SKM-1 (cell line): ENCODE results near the gene ZNF358.

Experiments
- DNase-seq: peaks from one replicate; lab custom pipeline; 2025; ENCODE audit not compliant: unreplicated experiment; lab: John Stamatoyannopoulos, UW

The ZNF358 gene

DNA sequence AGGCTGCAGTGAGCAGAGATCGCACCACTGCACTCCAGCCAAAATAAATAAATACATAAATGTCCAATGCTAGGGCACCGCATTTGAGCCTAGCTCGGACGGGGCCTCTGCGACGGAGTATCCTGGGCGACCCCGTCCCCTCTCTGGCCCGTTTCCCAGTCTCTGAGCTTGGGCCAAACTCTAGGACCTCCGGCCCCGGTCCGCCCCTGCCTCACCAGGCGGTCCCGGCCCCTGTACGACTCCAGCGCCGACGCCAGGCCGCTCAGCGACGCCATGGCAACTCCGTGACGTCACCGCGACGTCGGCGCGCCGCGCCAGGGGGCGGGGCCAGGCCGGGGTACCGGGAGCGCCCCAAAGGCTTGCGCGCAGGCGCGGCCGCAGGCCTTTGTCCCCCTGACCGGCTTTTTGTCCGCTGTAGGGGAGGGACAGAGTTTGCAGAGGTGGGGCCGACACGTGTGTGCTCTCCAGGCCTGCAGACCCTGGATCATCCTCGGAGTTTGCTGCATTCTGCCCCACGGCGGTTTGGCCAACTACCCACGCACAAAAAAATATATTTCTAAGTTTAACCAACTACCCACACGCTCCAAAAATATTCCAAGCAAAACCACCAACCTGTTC, 27.1 kb upstream of the ZNF358 start, which contains the start of gene PEX11G:
TSS of gene PEX11G (minus strand) at position 300 of the 618 bp plus-strand sequence. CDS start at position 275, 25 bp downstream.
- peak; percentile 52 for DNase-seq

DNA sequence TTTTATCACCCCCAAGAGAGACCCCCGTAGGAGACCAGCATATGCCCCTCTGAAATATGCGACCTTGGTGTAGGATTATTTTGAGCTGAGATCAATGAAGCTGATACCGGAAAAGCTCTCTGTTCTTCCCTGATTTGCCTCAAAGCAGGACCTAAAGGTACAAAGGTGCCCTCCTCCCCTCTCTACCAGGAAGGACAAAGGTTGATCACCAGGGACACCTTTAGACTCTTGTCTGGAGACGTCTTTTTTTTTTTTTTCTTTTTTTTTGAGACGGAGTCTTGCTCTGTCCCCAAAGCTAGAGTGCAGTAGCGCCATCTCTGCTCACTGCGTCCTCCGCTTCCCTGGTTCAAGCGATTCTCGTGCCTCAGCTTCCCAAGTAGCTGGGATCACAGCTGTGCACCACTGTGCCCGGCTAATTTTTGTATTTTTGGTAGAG, 26.3 kb upstream of the ZNF358 start:
- no peak for DNase-seq

GRCh38 chr19:7492142-7492541, 23.8 kb upstream of the ZNF358 start:
- peak; percentile 87 for DNase-seq

DNA sequence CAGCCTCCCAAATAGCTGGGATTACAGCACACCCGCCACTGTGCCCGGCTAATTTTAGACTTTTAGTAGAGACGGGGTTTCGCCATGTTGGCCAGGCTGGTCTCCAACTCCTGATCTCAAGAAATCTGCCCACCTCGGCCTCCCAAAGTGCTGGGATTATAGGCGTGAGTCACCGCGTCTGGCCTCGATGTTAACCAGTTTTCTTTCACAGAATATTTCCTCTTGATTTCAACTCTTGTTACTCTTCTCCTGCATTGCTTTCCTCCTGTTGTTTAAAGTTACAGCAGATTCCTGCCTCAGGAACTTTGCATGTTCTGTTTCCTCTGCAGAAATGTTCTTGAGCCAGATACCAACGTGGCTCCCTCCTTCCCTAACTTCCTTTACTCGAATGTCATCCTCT, 23.3 kb upstream of the ZNF358 start:
- no peak for DNase-seq

DNA sequence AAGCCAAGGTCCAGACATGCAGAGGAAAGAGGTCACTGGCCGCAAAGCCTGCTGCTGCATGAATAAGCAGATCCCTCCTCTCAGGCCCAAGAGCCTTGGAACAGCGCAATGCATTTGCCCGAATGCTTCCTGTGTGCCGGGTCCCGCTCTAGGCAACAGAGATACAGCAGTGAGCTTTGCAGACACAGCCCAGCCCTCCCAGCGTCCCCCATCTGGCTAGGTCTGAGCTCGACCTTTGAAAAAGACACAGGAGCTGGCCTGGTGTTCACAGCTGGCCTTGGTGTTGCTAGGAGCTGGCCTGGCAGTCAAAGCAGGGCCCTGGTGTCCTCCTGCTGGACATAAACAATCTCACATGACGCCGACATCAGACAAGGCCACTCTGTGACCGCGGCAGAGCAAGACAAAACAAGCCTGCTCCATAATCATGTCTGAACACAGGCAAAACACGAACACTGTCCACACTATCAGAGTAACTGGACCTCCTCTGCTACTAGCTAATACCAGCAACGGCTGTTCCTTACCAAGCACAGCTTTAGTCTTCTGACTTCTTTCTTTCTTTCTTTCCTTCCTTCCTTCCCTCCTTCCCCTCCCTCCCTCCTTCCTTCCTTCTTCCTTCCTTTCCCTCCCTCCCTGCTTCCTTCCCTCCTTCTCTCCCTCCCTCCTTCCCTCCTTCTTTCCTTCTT, 21.3 kb upstream of the ZNF358 start:
- DNase-seq: no peak

DNA sequence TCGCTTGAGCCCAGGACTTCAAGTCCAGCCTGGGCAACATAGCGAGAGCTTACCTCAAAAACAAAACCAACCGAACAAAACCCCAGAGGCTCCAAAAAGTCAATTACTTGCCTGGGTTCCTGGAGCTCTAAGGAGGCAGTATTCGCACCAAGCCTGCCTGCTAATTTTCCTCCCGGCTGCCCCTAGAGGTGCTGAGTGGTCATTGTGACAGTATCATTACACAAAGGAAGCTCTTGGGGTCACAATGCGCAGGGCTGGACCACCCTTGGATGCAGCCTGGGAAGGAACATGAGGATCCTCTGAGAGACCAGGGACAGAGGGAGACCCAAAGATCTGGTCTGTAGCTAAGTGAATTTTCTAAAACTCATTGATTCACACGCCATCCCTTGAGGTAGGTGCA, 18.6 kb upstream of the ZNF358 start:
- peak; percentile 17 for DNase-seq

GRCh38 chr19:7500811-7501450, 15.0 kb upstream of the ZNF358 start:
- peak; percentile 21 for DNase-seq

DNA sequence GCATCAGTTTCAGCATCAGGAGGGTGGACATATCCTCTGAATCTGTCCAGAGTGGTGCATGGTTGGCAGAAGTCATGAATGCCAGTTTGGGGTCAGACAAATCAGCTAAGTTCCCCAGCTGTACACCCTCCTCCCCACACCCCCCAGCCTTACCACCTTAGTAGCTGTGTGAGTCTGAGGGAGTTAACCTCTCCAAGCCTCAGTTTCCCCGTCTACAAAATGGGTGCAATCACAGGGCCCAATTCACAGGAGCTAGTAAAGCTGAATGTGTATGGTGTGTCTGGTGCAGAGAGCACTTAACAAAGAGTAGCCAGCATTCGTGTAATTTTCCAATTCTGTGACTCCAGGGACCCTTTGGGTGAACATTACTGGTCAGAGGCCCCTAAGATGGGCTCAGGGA, 13.4 kb upstream of the ZNF358 start:
- DNase-seq: no peak

DNA sequence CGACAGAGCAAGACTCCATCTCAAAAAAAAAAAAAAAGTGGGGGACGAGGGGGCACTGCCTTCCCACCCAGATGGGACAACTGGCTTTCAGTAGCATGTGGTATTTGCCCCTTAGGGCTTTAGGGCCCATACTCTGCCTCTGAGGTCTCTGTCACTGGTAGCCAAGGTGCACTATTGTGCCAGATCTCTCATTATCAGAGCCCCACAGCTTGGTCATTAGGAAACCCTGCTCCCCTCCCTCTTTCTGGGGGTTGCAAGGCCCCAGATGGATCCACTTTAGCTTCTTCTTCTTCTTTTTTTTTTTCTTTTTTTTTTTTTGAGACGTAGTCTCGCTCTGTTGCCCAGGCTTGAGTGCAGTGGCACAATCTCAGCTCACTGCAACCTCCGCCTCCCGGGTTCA, 11.2 kb upstream of the ZNF358 start:
- DNase-seq: no peak

- no peak for DNase-seq
Measured at GRCh38 chr19:7505288-7505681, 10.6 kb upstream of the ZNF358 start.

GRCh38 chr19:7505682-7506384, 10.1 kb upstream of the ZNF358 start:
- no peak for DNase-seq

GRCh38 chr19:7506385-7507328, 9.2 kb upstream of the ZNF358 start:
- peak; percentile 94 for DNase-seq

GRCh38 chr19:7507884-7508283, 8.0 kb upstream of the ZNF358 start:
- peak; percentile 48 for DNase-seq

- no peak for DNase-seq
Measured at GRCh38 chr19:7509625-7510024, 6.3 kb upstream of the ZNF358 start.

GRCh38 chr19:7512400-7512851, 3.5 kb upstream of the ZNF358 start:
- no peak for DNase-seq

DNA sequence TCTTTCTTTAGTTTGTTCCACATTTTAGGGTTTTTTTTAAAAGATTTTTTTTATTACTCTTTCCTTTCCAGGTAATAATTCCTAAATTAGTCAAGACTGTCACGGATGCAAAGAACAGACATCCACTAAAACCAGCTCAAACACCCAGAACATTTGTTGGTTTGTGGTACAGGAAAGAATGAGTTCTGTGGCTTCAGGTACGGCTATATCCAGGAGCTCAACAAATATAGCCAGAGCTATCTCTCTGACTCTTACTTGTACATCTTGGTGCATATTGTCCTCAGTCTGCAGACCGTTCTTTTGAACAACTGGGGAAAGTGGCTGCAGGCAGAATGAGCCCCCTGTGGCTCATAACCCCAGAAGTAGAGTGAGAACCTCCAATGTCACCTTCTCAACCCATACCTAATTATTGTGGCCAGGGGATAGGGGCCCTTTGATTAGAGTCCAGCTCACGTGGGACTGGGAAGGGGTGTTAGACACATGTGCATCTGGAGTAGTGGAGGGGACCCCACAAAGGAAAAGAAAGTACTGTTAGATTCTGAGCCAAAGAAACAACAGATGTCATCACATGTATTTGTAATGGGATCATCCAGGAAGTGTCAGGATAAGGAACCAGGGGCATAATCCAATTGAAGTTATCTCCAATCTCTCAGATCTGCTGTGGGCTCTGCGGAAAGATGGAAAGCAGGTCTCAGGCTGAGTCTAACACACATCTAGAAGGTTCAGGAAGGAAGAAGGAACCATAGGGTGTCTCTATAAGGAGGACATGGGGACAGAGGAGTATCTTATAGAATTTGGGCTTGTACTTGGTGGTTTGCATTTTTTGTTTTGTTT, 1.9 kb upstream of the ZNF358 start:
- no peak for DNase-seq

- DNase-seq: no peak
Measured at GRCh38 chr19:7515110-7515644, 726 bp upstream of the ZNF358 start.

DNA sequence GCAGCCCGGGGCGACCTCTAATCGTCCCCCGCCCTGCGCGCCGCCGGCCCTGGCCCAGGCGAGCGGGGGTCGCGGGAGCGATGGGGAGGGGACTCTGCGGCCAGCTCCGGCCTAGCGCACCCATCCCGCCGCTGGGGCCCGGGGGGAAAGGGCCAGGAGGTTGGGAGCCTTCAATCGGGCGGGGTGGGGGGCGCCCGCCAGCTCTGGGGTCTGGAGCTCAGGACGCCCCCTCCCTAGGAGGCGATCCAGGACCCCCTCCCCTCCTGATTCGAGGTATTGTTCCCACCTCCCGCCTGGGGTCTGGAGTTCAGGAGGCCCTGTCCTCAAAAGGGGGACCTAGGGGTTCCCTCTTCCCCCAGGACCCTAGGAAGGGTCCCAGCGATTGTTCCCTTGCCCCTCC, 430 bp downstream of the ZNF358 start:
- DNase-seq: no peak

- DNase-seq: no peak
Measured at GRCh38 chr19:7516878-7517277, 975 bp downstream of the ZNF358 start.
